Stimulated activated CD4-positive, alpha-beta T cell treated with anti-CD3 and anti-CD28 coated beads, Interleukin-2, amount 100 ng/mL, for 24 hours (primary cell): ENCODE data around the gene NDUFAF3.

ENCODE experiments used
- DNase-seq, 2 donors: peaks; one replicate each; pipeline ENCODE4 v3.0.0-alpha.2; 2020

The NDUFAF3 gene

GRCh38 chr3:49019941-49020329 lies 2.0 kb upstream of the NDUFAF3 start:
- no peak for DNase-seq

- DNase-seq: peak in 1 of 2 donors; percentile 48
These were observed 1.4 kb upstream of the NDUFAF3 start for GRCh38 chr3:49020330-49021212.

GRCh38 chr3:49021213-49021812 lies 608 bp upstream of the NDUFAF3 start:
- DNase-seq: peak; percentile 99 to 100

- peak in 1 of 2 donors; percentile 39 for DNase-seq
These were observed 809 bp downstream of the NDUFAF3 start for GRCh38 chr3:49022688-49023171.

- no peak for DNase-seq
These were observed 1.9 kb downstream of the NDUFAF3 start for GRCh38 chr3:49023775-49024174.

- no peak for DNase-seq
These were observed 2.5 kb downstream of the NDUFAF3 start for GRCh38 chr3:49024449-49024848.

GRCh38 chr3:49025005-49025792 lies 3.3 kb downstream of the NDUFAF3 start:
- peak in 1 of 2 donors; percentile 24 for DNase-seq

- DNase-seq: no peak
These were observed 4.0 kb downstream of the NDUFAF3 start for GRCh38 chr3:49025793-49026520.

GRCh38 chr3:49026536-49026935 lies 4.6 kb downstream of the NDUFAF3 start:
- DNase-seq: no peak

GRCh38 chr3:49027634-49028033 lies 5.7 kb downstream of the NDUFAF3 start:
- no peak for DNase-seq

GRCh38 chr3:49028298-49028672 lies 6.4 kb downstream of the NDUFAF3 start:
- no peak for DNase-seq

GRCh38 chr3:49028673-49029562 lies 7.0 kb downstream of the NDUFAF3 start, which contains the start of gene IMPDH2:
Gene IMPDH2, minus strand, starts transcription at chr3:49029398. Its CDS starts 48 bp downstream, at chr3:49029350.
- peak; percentile 92 to 94 for DNase-seq

GRCh38 chr3:49029563-49029884 lies 7.6 kb downstream of the NDUFAF3 start:
- no peak for DNase-seq

- DNase-seq: no peak
These were observed 8.4 kb downstream of the NDUFAF3 start for GRCh38 chr3:49030321-49030720.

GRCh38 chr3:49032646-49033304 lies 10.9 kb downstream of the NDUFAF3 start:
- DNase-seq: no peak

GRCh38 chr3:49034650-49035049 lies 12.7 kb downstream of the NDUFAF3 start:
- DNase-seq: no peak

- DNase-seq: no peak
These were observed 13.4 kb downstream of the NDUFAF3 start for GRCh38 chr3:49035281-49035680.

GRCh38 chr3:49053543-49053942 lies 31.6 kb downstream of the NDUFAF3 start:
- DNase-seq: no peak

GRCh38 chr3:49054344-49054862 lies 32.5 kb downstream of the NDUFAF3 start:
- DNase-seq: no peak

- DNase-seq: no peak
These were observed 35.3 kb downstream of the NDUFAF3 start for GRCh38 chr3:49057268-49057667.

GRCh38 chr3:49058011-49058410 lies 36.1 kb downstream of the NDUFAF3 start:
- no peak for DNase-seq
